GM21717 (cell line): ENCODE data around the gene ARL4A.
"Not testable (repeated sequence)": the region's sequence is repeated elsewhere in the genome, so short reads cannot be mapped to it uniquely, and the experiment has no call there.

Experiments
- ATAC-seq: cut with Tn5 transposase; IDR thresholded peaks from one replicate; pipeline ENCODE4 v1.9.1; 2021; ENCODE audit warnings: mild to moderate bottlenecking, moderate library complexity; ENCODE audit not compliant: unreplicated experiment

ARL4A gene, protein sequence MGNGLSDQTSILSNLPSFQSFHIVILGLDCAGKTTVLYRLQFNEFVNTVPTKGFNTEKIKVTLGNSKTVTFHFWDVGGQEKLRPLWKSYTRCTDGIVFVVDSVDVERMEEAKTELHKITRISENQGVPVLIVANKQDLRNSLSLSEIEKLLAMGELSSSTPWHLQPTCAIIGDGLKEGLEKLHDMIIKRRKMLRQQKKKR

DNA sequence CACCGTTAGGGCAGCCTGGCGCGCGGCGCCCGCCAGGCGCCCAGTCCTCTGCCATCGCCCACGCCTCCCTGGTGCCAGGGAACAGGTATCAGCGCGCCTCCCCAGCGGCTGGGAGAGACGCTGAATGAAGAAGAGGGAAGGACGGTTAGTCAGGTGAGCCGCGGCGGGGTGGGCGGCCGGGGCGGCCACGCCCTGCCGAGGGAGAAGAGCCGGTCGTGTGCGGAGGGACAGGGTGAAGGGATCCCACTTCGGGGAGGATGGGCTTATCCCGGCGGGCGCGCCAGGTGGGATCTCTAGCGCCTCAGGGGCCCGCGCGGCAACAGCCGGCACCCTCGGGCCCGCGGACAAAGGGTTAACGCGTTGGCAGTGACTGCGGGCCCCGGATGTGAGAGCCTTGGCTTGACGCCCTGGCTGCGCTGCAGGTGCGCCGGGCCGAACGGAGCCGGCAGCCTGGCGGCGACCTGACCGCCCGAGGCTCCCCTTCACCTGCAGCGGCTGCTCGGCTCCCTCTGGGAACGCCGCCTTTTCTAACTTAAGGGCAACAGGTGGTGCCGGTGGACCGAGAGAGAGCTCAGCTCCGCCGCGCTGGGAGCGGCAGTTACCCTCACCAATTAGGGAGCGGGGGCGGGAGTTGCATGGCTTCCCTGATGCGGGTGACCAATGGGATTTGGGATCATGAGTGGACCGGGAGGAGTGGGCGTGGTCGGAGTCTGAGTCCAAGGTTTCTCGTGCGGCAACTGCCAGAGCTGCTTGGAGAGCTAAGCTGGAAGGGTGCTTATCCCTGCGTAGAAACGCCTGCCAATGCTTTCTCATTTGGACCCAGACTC is at the start of gene ARL4A:
ARL4A (plus strand) TSS at position 743 of the 827 bp plus-strand sequence. CDS start 622 bp downstream, outside the sequence.
- ATAC-seq, result peak; percentile 91

DNA sequence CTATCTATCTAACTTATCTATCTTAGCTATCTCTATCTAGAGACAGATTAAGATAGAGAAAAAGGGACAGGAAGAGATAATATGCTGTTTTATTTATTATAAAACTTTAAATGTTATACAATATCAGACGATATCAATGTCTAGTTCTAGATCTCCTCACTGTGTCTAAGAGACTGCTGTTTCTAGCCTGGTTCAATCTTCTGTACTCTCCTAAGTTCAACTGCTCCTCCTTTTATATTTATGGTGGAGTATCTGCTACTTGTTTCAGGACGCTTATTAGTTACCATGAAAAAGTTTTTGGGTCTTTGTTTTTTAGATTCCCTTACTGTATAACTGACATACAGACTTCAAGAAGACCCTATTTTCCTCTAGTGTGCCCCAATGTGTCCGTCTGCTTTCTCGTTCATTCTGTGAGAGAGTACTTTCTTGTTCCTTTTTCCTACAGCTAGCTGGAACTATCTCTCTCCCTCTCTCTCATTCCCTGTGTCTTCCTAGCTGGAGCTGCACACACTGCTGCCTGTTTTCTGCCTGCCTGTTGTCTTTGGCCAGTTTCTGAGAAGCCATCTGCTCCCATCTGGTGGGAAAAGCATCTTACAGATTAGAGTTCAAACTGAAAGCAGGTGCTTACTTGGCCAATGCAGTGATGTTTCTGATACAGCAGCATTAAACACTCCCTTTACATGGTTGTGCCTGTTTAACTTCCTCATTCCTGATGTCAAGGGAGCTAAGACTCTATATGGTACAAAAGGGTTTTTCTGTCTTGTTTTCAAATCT is 49.4 kb upstream of the ARL4A start:
- peak; percentile 51 for ATAC-seq

DNA sequence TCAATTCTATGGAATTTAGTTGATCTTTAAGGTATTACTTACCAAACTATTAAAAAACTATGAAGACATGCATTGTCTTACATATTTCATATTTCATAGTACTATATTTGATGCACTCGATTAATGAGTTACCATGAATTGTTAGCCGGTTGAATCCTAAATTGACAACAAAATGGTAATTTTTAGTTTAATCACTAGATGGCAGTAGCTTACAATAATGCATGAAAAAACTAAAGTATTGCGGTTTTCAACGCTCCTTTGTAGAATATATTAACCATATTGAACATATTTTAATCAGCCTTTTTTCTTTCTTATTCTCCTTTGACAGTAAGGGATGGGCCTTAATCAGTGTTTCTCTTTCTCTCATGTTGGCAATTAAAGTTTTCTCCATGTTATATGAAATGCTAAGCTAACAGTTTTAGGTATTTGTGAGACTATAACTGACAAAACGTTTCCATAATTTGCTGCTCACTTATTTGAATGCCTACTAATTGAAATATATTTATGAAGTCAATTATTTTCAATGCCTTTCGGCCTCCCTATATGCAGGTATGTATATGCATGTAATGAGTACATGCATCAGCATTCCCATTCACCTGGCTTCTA is 48.5 kb upstream of the ARL4A start:
- no peak for ATAC-seq

DNA sequence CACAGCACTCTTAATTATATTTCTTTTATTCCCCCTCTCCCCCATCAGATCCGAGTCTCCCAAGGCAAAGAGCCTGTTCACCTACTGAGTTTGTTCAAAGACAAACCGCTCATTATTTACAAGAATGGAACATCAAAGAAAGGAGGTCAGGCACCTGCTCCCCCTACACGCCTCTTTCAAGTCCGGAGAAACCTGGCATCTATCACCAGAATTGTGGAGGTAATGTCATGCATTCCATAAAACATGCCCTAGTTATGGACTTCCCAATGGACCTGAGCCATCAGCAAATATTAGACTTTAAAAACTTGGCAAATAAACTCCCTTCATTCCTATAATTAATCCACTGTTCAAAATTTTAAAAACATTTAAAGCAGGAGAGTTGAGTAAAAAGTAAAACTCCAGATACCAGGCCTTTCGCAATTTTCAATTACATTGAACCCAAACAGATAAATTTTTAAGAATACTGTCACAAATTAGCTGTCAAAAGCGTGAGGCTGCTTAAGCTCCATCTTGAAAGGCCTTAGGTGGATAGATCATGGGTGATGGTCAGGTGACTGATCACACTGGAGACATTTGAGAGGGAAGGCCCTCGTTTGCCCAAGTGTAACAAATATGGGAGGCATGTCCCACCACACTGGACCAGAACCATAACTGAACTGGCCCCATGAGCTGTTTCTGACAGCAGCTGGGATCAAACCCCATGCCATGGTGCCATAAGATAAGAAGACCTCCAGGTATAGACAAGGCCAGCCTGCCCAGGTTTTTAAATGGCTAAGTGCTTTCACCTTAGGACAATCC is 46.9 kb upstream of the ARL4A start:
- ATAC-seq, result no peak

DNA sequence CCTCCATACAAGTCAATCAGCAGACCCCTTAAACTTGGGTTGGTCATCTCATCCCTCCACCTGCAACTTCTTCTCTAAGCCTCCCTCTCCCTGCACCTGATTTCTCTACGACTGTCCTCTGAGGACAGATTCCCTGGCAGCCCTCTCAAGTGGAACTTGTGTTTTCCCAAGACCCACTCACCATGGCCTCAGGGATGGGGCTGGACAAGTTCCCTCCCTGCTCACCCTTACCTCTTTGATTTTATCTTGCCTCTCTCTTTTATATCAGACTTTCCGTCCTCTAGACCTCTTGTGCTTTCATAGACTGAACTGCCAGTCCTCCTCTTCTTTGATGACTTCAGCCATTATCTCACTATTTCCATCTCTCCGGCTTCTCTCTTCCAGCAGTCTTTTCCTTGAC is 46.2 kb upstream of the ARL4A start:
- no peak for ATAC-seq

DNA sequence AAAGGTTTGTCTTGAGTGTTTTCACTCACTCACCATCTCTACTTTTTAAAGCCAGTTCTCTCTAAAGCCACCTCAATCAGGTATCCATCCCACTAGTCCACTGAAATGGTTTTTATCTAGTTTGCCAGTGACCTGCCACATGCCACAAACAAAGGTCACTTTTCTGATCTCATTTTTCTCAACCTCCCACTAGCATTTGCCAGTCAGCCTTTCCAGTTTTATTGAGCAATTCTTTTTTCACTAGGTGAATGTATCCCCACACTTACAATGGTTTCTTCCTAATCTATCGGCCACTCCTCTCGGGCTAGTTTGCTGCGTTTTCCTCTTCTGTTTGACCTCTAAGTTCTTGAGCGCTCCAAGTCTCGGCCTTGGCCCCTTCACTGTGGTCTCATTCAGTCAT is 44.9 kb upstream of the ARL4A start:
- ATAC-seq, result no peak

DNA sequence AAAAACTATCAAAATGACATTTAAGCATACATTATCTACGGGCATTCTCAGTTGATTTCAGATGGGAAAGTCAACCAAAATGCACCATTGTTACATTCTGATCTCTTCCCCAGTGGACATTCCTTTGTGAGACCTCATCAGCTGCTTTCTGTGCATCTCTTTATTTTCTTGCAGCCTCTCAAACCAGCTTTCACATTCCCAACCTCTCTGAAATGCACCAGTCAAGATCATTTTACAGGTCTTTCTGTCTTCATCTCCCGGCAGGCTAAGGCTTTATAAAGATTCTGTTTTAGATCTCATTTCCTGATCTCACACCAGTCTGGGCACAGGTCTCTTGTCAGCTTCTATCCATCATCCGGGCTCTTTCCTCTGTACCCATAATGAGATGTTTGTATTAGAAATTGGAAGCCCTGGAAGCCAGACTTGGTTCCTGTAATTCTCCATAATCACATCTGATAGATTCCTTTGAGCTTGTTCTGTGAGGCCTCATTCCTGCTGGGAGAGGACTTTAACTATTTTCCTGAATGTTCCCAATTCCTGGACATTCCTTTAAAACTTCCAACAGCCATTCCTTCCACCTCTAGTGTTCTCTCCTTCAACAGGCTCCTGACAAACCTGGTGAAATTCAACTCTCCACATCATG is 44.3 kb upstream of the ARL4A start:
- no peak for ATAC-seq

DNA sequence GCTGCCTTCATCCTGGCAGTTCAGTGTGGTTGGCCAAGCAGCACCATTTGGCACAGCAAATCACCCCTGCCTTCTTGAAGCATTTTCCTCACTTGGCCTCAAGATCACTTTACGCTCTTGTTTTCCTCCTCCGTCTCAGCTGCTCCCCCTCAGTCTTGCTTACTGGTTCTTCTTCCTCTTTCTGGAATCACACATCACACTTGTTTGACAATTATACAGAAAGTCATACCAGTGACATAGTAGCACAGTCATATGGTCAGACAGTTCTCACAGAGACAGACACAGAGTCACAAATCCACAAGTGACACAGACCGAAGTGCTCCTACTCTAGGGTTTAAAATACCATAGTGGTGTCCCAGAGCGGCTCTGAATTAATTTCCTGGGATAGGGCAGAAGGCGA is 43.8 kb upstream of the ARL4A start:
- peak; percentile 62 for ATAC-seq

DNA sequence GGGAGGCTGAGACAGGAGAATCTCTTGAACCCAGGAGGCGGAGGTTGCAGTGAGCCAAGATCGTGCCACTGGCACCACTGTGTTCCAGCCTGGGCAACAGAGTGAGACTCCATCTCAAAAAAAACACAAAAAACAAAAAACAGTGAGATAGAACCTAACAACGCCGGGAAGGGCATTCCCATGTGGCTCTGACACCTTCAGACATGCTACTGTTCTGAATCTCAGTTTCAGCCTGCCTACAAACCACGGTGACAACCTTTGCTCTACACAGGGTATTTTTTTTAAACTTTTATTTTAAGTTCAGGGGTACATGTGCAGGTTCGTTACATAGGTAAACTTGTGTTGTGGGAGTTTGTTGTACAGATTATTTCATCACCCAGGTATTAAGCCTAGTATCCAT is 42.2 kb upstream of the ARL4A start:
- not testable (repeated sequence) for ATAC-seq

DNA sequence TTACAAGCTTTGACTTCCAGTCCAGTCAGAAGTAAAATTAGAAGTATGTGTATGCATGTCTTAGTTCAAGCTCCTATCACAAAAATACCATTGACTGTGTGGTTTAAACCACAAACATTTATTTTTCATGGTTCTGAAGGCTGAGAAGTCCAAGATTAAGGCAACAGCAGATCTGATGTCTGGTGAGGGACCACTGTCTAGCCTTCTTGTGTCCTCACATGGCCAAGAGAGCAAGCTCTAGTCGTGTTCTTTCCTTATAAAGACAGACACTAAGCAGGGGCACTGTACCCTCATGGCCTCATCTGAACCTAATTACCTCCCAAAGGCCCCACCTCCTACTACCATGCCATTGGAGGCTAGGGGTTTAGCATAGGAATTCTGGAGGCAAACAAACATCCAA is 41.3 kb upstream of the ARL4A start:
- no peak for ATAC-seq

DNA sequence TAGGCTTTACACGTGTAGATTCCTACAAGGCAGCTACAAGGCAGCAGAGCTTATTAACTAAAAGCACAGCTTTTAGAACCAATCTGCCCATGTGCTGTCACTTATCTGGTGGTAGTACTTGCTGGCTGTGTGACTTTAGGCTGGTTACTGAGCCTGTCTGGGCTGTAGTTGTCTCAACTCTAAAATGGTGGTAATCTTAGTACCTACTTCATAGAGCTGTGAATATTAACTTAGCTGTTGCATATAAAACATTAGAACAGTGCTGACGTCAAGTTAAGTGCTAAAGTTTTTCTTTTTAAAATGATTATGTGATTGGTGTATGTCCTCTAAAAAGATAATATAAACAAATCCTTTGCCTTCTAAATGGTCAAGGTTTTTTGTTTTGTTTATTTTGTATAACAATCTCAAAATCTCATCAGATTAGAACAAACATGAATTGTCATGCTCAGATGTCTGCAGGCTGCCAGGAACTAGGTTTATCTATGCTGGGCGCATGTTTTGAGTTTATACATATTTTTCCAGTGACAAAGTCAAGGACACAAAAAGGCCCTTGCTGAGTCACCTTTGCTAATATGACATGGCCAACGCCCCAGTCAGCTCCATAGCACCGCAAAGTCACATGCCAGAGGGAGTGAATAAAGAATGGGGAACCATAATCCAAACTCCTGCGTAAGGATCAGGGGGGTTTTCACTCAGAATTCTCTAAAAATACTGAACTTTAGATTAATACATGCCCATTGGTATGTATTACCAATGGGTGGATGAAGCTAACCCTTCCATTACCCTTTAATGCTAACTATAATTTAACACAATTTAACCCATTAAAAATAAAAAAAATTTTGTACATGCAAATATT is 39.8 kb upstream of the ARL4A start:
- no peak for ATAC-seq

DNA sequence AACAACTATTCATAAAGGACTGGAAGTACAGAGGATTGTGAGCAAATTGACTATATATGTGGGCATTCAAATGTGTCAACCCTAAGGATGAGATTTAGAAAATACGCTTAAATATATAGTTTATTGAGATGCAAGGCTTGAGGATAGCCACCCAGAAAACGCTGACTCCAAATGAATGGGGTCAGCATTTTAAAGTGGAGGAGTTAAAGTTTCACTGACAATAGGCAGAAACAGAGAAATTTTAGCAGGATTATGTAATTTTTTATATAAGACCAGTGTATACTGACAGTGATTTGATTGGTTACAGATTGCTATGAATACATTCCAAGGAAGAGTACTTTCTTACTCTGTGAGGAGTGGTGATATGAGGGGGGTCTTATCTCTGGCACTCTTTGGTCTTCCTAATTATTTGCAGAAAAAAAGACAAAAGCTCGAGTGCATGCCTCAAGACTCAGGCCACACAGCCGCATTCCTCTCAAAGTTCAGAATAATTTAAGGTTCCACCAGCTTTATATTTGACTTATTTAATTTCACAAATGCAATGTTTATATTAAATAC is 38.6 kb upstream of the ARL4A start:
- ATAC-seq, result no peak

DNA sequence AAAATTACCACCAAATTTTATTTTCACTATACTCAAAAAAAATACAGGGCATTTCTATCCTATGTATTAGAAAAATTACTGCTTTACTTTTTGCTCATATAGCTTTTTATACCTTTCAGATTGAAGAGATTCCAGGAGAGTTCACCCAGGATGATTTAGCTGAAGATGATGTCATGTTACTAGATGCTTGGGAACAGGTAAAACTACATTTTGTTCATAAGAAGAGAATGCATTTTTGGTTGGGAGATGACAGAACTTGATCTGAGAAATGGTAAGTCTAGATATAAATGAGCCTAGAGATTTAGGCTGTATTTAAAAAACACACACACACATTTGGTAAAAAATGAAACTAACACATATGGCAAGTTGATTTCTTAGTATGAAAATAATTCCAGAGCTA is 38.1 kb upstream of the ARL4A start:
- no peak for ATAC-seq

DNA sequence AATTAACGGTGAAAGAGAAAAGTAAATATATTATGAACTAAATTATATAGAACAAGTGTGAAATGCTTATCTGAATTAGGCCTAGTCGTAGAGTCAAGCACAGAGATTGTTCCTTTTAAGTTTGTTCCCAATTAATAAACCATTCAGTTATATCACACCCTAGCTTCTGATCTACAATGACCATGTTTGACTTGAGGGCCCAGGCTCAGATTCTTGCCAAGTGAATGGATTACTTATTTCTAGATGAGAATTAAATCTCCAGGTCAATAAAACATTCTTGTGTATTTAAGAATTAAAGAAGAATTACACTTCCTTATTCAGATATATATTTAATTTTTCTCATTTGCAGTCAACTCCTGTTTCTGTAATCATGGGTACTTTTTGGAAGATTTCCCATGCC is 37.4 kb upstream of the ARL4A start:
- ATAC-seq, result no peak

DNA sequence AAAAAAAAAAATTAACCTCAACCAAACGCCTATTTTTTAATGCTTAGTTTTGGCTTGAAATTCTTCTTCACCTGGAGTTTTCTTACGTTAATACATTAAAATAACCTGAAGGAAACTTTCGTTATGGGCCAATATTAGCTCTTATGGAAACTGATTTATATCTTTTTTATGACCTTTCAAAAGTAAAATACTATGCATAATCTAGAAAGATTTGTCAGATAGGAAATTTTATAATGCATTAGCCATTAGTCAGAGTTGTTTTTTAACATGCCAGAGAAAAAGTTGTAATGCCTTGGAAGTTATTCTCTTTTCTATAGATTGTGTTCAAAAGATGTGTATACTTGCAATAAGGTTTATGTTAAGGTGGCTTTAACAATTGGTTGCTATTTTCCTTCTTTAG is 34.3 kb upstream of the ARL4A start:
- no peak for ATAC-seq

DNA sequence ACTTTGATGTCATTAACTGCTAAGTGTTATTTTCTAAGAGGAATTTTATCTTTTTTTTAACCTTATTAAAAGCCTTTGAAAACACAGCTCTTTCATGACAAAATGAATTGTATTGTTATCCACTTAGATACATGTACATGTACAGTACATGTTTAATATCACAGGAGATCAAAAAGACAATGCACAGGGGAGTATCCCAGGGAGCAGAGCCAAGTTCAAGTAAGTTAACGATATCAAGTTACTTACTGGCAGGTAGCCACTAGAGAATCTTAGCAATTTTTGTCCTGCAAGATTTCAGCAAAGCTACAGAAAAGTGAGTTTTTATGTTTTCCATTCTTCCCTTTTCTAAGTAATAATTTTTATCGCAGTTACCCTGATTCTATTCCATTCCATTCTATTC is 33.9 kb upstream of the ARL4A start:
- ATAC-seq, result no peak

DNA sequence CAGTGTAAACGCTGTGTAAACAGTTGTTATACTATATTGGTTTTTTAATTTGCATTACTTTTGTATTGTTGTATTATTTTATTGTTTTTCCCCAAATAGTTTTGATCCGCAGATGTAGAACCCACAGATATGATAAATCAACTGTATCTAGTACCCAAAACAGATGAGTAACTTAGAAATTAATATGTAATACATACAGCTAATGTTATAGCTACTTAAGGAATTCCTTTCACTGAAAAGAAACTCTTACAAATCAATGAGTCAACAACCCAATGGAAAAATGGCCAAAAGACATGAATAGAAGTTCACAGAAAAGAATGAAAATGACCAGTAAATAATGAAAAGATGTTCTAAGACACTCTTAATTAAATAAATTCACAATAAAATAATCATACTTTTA is 32.3 kb upstream of the ARL4A start:
- no peak for ATAC-seq

DNA sequence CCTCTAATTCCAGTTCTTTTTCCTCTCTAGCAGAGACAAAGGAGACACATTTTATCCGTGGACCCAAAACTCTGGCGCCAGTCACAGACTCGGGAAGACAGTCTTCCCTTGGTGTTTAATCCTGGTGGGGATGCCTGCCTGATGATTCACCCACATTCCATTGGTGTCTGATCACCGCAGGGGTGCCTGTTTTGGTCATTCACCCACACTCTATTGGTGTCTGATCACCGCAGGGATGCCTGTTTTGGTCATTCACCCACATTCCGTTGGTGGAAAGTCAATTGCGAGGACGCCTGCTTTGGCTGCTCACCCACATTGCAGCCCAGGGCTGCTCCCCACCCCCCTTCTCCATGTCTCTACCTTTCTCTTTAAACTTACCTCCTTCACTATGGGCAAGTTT is 27.0 kb upstream of the ARL4A start:
- not testable (repeated sequence) for ATAC-seq

DNA sequence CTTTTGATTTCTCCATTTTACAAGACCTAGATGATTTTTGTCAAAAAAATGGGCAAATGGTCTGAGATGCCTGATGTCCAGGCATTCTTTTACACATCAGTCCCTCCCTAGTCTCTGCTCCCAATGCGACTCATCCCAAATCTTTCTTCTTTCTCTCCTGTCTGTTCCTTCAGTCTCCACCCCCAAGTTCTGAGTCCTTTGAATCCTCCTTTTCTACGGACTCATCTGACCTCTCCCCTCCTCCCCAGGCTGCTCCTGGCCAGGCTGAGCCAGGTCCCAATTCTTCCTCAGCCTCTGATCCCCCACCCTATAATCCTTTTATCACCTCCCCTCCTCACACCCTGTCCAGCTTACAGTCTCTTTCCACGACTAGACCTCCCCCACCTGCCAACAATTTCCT is 26.4 kb upstream of the ARL4A start:
- not testable (repeated sequence) for ATAC-seq
